ENCODE results near the gene NMT1.

Gene NMT1

DNA sequence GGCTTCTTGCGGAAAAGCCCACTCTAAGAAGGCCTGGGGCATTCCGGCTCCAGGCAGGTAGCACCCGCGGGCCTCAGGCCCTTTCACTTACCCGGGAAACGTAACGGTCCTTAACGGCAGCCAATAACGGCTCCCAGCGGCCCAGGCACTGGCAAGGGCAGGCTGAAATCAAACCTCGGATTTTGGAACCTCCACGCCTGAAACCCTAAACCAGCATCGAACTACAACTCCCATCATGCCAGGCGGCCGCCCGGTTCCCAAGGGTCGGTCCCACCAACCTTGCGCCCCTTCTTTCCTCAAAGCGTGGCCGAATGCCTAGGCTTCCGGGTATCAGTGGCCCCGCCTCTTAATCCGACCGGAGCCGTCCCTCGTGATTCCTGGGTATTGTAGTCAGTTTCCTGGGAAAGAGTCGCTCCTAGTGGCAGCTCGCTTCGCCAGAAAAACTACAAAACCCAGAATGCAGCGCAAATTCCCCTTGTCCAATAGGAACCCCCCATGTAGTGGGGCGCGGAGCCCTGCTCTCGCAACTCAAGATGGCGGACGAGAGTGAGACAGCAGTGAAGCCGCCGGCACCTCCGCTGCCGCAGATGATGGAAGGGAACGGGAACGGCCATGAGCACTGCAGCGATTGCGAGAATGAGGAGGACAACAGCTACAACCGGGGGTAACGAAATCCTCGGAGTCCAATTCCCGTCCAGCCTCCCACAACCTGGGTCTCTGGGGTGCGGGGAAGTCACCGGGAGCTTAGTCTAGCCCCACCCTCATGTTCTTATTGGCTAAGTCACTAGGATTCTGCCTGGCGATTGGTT is at the start of gene NMT1:
Gene NMT1 (plus strand): TSS at position 521 of the 809 bp plus-strand sequence. CDS start 13 bp downstream, at position 534.
- DNase-seq = peak; percentile 99

DNA sequence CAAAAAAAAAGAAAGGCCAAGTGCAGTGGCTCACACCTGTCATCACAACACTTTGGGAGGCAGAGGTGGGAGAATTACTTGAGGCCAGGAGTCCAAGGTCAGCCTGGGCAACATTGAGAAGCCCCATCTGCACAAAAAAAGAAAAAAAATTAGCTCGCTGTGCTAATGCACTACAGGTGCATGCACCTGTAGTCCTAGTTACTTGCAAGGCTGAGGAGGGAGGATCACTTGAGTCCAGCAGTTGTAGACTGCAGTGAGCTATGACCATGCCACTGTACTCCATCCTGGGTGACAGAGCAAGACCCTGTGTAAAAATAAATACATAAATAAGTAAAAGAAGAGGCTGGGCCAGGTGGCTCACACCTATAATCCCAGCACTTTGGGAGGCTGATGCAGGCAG is 49.4 kb upstream of the NMT1 start:
- no peak for DNase-seq

DNA sequence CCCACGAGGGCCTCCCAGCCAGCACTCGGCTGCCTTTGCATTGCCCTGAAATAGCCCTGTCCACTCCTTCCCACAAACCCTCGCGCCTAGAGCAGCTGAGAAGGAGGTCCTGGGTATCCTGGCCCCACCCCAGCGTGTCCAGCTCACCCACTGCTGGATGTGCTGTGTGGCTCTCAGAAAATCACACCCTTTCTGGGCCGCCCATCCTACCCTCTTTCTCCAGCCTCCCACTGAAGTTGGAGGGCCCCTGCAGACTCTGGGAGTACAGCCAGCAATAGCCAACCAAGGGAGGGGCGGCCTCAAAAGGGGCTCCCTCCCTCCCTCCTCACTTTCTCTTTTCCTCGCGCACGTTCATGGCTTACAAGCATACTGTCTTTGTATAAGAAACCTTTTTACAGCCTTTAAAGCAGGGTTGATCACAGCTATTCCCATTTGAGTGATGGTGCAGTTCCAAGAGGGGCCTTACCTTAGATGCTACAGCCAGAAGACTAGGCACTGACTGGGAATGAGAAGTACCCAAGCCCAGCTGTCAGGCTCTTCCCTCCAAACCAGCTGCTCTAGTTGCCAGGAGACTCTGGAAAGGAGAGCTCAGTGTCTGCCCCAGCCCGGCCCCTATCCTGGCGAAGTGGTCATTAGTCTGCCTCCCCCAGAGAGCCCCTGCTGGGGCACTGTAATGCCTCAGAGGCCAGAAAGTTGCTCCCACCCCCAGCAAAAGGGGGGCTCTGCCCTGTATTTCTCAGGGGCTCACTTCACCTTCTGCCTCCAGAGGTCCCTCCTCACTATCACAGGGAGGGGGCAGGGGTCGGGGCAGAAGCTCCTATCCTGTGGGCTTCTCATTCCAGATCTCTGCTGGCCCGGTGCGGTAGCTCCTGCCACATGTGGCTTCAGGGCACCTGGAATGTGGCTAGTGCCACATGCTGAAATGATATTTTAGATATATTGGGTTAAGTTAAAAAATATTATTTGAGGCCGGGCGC is 47.8 kb upstream of the NMT1 start:
- DNase-seq = peak; percentile 55

DNA sequence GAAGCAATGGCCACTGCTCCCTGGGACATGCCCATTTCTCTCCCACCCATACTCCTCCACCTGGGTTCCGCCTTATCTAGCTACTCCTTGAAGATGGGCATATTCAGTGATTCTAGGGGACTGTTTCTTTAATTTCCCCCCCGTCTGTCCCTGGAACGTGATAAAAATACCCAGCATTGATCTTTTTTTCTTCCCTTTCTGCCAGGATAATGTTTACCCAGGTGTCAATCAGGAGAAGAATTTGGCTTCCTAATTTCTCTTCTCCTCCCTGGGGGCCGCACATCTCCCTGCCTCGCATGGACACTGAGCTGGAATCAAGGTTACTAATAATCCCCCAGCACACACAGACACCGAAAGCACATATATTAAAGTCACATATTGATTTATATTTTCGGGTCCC is 44.9 kb upstream of the NMT1 start:
- no peak for DNase-seq

DNA sequence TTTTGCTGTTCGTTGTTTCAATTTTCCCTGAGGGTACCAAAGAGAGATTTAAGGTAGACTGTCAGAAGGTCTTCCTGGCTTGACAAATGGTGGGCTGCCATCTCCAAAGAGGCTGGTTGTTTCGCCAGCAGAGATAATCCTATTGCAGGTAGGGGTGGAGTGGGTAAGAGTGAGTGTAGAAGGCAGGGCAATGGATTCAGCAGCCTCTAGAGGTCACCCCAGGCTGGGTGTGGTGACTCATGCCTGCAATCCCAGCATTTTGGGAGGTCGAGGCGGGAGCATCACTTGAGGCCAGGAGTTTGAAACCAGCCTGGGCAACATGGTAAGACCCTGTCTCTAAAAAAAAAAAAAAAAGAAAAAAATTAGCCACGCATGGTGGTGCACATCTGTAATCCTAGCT is 44.3 kb upstream of the NMT1 start:
- no peak for DNase-seq

DNA sequence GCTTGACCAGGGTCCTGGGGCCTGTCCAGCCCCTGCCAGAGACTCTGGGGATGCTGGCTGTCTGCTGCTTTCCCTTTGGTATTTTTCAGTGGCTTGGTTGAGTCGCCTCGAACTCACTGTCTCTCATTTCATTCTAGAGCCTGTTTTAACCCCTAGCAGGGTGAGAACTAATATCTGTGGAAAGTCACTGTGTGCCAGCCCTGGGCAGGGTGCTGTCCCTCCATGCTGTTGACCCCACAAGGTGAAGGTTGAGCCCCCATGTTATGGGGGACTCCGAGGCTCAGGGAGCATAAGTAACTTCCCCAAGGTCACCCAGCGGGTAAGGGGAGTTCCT is 42.6 kb upstream of the NMT1 start:
- no peak for DNase-seq

DNA sequence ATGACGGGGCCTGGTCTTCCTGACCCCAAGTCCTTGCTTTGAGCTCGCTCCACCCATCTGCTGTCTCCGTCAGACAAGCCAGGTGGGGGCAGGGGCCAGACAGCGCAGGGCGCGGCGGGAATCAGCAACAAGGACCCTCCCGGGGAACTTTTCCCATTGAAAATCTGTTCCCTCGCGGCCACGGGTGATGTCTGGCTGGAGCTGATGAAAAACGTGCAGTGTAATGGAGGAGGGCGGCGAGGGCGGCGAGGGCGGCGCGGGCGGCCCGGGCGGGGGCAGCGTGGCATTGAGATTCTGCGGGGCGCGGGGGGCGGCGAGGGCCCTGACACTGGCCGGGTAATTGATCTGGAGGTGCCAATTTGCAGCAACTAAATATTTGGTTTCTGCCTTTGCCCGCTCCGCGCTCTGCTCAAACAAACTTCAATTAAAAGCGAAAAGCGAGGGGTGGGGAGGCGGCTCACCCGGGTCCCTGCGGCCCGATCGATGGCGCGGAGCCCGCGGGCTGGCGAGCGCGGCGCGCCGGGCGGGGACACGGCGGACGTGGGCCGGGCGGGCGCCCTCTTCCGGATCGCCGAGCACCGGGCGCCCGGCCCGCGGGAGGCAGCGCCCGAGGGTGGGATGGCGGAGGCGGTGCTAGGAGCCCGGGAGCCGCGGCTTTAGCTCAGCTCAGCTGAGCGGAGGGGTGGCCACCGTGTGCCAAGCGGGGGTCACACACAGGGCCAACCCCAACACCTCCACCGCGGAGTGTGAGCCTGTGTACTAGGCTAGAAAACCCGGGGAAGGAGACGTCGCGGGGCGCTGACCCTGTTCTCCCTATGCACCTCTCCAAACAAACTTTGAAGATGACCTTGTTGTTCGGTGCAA is 42.0 kb upstream of the NMT1 start:
- DNase-seq = peak; percentile 48

GRCh38 chr17:45020354-45021138 is 40.6 kb upstream of the NMT1 start:
- no peak for DNase-seq

DNA sequence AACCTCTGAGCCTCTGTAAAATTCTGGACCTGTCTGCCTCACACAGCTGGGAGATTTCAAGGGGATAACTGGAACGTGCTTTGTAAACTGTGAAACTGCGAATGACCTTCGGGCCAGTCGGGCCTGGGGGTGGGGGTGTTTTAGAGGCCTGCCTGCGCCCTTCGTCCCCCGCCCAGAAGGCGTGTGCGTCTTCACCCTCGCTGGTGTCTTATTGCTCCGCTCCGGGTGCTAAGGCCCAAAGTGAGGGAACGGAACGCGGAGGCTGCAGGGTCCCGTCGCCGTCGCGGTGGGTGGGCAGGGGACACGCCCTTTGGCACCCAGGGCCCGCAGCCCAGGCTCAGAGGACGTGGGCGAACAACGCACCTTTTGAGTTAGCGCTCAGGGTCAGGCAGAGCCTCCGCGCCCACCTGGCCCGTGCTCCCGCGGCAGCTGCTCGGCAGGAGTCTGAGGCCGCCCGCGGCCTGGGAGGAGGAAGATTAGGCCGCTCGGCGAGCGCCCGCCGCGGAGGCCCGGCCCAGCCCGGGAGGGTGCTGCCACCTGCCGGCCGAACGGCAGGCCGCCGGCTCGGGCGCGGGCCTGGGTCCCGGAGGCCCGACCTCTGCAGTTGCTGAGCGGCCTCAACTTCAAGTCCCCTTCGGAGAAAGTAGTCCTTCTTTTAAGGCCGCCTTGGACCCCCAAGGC is 39.4 kb upstream of the NMT1 start:
- peak; percentile 67 for DNase-seq

GRCh38 chr17:45022288-45022648 is 38.8 kb upstream of the NMT1 start:
- DNase-seq = no peak

DNA sequence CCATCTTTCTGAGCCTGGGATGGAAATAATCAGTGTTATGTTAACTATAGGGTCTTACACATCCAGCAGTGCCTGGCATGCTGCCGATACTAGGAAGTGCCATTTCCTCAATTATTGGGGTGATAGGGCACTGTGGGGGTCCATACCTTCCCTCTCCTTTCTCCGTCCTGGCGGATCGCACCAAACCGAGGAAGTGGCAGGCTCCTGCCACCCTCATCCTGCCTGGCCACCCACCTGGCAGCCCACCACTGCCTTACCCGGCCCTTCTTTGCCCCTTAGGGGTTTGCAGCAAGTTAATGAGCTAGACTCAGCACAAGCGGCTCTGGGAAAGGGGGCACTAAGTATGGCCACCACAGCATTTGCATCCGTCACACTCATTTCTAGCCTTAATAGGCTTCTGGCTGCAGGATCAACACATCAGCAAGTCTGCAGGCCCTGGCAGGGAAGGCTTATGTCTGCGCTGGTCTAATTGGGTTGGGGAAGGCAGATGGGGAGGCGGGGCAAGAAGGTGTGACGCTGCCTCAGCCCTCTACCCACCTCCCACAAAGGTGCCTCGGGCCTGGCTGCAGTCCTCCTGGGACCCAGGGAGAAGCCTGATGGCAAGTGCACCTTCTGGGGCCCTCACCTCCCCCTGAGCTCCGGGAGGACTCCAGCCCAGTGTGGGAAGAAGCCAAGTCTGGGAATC is 38.3 kb upstream of the NMT1 start:
- peak; percentile 94 for DNase-seq

- DNase-seq = no peak
Measured at GRCh38 chr17:45029096-45029495, 32.0 kb upstream of the NMT1 start.

- no peak for DNase-seq
Measured at GRCh38 chr17:45029758-45030423, 31.2 kb upstream of the NMT1 start.

DNA sequence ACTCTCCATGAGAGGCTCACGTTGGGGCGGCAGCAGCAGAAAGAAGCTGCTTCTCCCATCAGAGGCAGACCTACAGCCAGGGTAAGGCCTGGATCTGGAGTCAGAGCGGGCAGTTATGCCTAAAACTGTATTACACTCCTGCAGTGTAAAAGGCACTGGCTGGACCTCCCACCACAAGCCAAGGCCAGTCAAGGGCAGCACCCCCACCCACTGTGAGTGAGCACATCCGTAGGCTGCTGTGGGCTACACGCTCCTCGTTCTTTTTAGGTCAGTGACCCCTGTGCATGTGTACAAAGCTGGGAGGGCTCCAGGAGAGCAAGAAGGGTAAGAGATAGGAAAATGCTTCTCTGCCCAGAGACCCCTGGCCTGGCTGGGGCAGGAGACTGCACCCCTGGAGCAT is 30.4 kb upstream of the NMT1 start:
- DNase-seq = no peak

GRCh38 chr17:45031231-45032173 is 29.6 kb upstream of the NMT1 start:
- DNase-seq = no peak

DNA sequence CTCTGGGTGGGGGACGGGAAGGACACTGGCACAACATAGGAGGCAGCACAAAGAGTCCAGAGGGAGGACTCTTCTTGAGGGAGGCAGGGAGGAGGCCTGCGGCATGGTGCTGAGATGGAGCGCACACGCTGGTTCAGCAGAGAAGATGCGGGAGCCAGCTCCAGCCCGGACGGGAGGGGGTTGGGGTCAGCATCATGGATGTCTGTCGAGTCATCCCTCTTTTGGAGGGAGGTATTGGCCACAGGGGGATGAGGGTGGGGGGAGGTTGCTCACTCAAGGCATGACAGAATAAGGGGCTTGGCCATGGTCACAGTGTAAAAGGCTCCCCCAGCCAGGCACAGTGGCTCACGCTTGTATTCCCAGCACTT is 29.0 kb upstream of the NMT1 start:
- no peak for DNase-seq

DNA sequence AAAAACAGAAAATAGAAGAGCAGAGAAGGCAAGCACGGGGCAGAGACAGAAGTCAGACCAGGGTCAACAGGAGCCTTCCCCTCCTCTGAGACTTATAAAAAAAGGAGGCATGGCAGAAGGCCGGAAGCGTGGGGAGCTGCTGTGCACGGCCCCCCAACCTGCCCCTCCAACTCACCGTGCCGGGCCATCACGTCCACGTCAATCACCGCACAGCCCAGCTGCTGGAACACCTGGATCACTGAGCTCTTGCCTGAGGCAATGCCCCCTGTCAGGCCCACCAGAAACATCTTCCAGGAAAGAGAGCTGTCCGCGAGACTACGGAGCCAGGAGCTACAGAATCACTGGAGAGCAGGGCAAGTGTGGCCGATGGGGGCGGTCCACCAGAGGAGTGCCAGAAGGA is 26.5 kb upstream of the NMT1 start:
- DNase-seq = no peak

GRCh38 chr17:45035848-45036247 is 25.3 kb upstream of the NMT1 start:
- no peak for DNase-seq

DNA sequence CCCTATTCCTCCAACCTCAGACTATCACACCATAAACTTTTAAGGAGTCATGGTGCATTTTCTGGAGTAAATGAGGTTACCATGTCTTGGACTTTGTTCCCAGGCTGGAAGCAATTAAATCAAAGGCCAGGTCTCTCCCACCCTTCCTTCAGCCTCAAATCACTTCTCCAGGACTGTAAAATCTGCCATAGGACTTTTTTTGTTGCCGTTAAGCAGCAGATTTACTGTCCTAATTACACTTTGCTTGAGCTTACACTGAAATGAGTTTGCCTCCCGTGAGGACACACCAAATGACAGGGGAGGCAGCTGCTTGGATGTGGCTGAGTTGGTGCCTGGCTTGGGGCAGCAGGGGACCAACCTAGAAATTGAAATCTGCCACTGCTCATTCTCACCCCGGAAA is 24.4 kb upstream of the NMT1 start:
- no peak for DNase-seq
